H1 (cell line): Measurements from ENCODE around the gene C1orf50. TPM values are rescaled to one million over a fixed set of nuclear protein-coding genes. Genes with fewer than 3 reads are reported as not detected.

Source experiments
- CTCF ChIA-PET: fragments of 300-600 bp; sonication (Branson Sonifier 250); formaldehyde crosslinking; loops from one replicate; lab custom pipeline; 2021; ENCODE audit not compliant: partially characterized antibody; lab: Charles Lee
- POLR2A ChIA-PET: fragments of 300-600 bp; sonication (Branson Sonifier 250); formaldehyde crosslinking; loops from one replicate; lab custom pipeline; 2021; ENCODE audit warnings: inconsistent platforms; ENCODE audit not compliant: partially characterized antibody; lab: Charles Lee
- DNase-seq, 2 experiments: peaks; one replicate each; pipeline versions ENCODE4 v3.0.0 to v3.0.0-alpha.2; 2010 to 2022; ENCODE audit warnings: low spot score in 2 of 2, low read depth in 1 of 2, mixed read lengths in 1 of 2
- FAIRE-seq: peaks from 2 replicates; lab custom pipeline; 2011; peaks lifted over from hg19 to GRCh38; lab: Jason Lieb, UNC
- H2AFZ ChIP-seq: 2 replicates; pipeline ENCODE4 v1.8.1; 2012; ENCODE audit warnings: low read length, inconsistent platforms
- H2AK5ac ChIP-seq: 2 replicates; pipeline ENCODE4 v1.6.1; 2013; ENCODE audit warnings: low read depth, low read length
- H2BK120ac ChIP-seq: replicated peaks from 2 replicates; pipeline ENCODE3; 2013; ENCODE audit warnings: low read depth, low read length, inconsistent platforms
- H2BK12ac ChIP-seq: 2 replicates; pipeline ENCODE4 v1.6.1; 2013; ENCODE audit warnings: low read depth, low read length
- H2BK15ac ChIP-seq: 2 replicates; pipeline ENCODE4 v1.6.1; 2013; ENCODE audit warnings: low read length
- H2BK20ac ChIP-seq: 2 replicates; pipeline ENCODE4 v1.6.1; 2013; ENCODE audit warnings: low read length
- H2BK5ac ChIP-seq: 2 replicates; pipeline ENCODE4 v1.6.1; 2013; ENCODE audit warnings: low read depth, low read length
- H3K14ac ChIP-seq: 2 replicates; pipeline ENCODE4 v1.6.1; 2013; ENCODE audit warnings: inconsistent platforms; ENCODE audit not compliant: insufficient read length
- H3K18ac ChIP-seq: 2 replicates; pipeline ENCODE4 v1.6.1; 2013; ENCODE audit warnings: low read length; ENCODE audit errors: extremely low read depth
- H3K23ac ChIP-seq: 2 replicates; pipeline ENCODE4 v1.6.1; 2013; ENCODE audit warnings: inconsistent platforms; ENCODE audit not compliant: insufficient read length
- H3K23me2 ChIP-seq: 2 replicates; pipeline ENCODE4 v1.6.1; 2013; ENCODE audit warnings: low read depth, low read length
- H3K27ac ChIP-seq: 2 replicates; pipeline ENCODE4 v1.6.1; 2011; ENCODE audit warnings: low read depth, low read length, inconsistent platforms
- H3K27me3 ChIP-seq, 4 experiments: replicated peaks in 1 of 4; 1 replicate in 1 of 4; 2 replicates in 3 of 4; pipeline versions ENCODE4 v1.6.1 to v1.8.1; 2011 to 2013; ENCODE audit warnings: low read length in 3 of 4, mild to moderate bottlenecking in 3 of 4, inconsistent platforms in 2 of 4, mixed read lengths in 2 of 4, moderate library complexity in 1 of 4; ENCODE audit not compliant: control insufficient read depth in 3 of 4, insufficient read depth in 3 of 4; ENCODE audit errors: extremely low read depth in 1 of 4
- H3K36me3 ChIP-seq, 4 experiments: 2 replicates each; pipeline versions ENCODE4 v1.6.1 to v1.8.1; 2011 to 2013; ENCODE audit warnings: mild to moderate bottlenecking in 4 of 4, low read length in 3 of 4, moderate library complexity in 2 of 4, control low read depth in 1 of 4, inconsistent platforms in 1 of 4; ENCODE audit not compliant: insufficient read depth in 4 of 4, control insufficient read depth in 2 of 4
- H3K4ac ChIP-seq: replicated peaks from 2 replicates; pipeline ENCODE3; 2013; ENCODE audit warnings: low read length, low read depth, mixed read lengths, inconsistent platforms; ENCODE audit not compliant: insufficient read length
- H3K4me1 ChIP-seq, 4 experiments: replicated peaks in 1 of 4; 1 replicate in 1 of 4; 2 replicates in 3 of 4; pipeline versions ENCODE4 v1.6.1 to v1.8.1; 2011 to 2013; ENCODE audit warnings: low read length in 3 of 4, inconsistent platforms in 2 of 4, mixed read lengths in 1 of 4; ENCODE audit not compliant: insufficient read depth in 4 of 4, control insufficient read depth in 3 of 4
- H3K4me2 ChIP-seq, 2 experiments: 2 replicates each; pipeline versions ENCODE4 v1.6.1 to v1.8.1; 2011 to 2013; ENCODE audit warnings: low read depth in 2 of 2, low read length in 2 of 2, control low read depth in 1 of 2, inconsistent platforms in 1 of 2, mild to moderate bottlenecking in 1 of 2; ENCODE audit not compliant: insufficient read depth in 1 of 2
- H3K4me3 ChIP-seq, 4 experiments: fragments of 200-600, 300-600 bp in 1 of 4; sonication (generic), shearing (Covaris generic), sonication (Bioruptor Twin) in 1 of 4; 2 replicates each; pipeline versions ENCODE4 v1.5.1 to v1.8.1; 2011 to 2016; ENCODE audit warnings: low read length in 4 of 4, low read depth in 3 of 4, control low read depth in 2 of 4, inconsistent platforms in 2 of 4, mild to moderate bottlenecking in 2 of 4, mixed read lengths in 1 of 4, moderate library complexity in 1 of 4; ENCODE audit not compliant: insufficient read depth in 2 of 4; ENCODE audit errors: extremely low read depth in 1 of 4
- H3K56ac ChIP-seq: replicated peaks from 2 replicates; pipeline ENCODE3; 2013; ENCODE audit warnings: low read depth, mild to moderate bottlenecking, mixed read lengths, low read length, inconsistent platforms; ENCODE audit not compliant: insufficient read length
- H3K79me1 ChIP-seq: 2 replicates; pipeline ENCODE4 v1.6.1; 2013; ENCODE audit warnings: low read depth, low read length, control low read depth
- H3K79me2 ChIP-seq, 2 experiments: 2 replicates each; pipeline versions ENCODE4 v1.6.1 to v1.8.1; 2012 to 2013; ENCODE audit warnings: low read length in 2 of 2, mild to moderate bottlenecking in 2 of 2, inconsistent platforms in 1 of 2; ENCODE audit not compliant: insufficient read depth in 2 of 2, control insufficient read depth in 1 of 2
- H3K9ac ChIP-seq, 4 experiments: replicated peaks in 1 of 4; 1 replicate in 1 of 4; 2 replicates in 3 of 4; pipeline versions ENCODE4 v1.6.1 to v1.8.1; 2011 to 2013; ENCODE audit warnings: low read depth in 3 of 4, low read length in 3 of 4, control low read depth in 2 of 4, mild to moderate bottlenecking in 2 of 4, moderate library complexity in 2 of 4, inconsistent platforms in 1 of 4; ENCODE audit errors: extremely low read depth in 1 of 4
- H3K9me3 ChIP-seq, 2 experiments: 2 replicates each; pipeline versions ENCODE4 v1.6.1 to v1.8.1; 2012 to 2013; ENCODE audit warnings: mild to moderate bottlenecking in 2 of 2, moderate library complexity in 2 of 2, control low read depth in 1 of 2, inconsistent platforms in 1 of 2, low read depth in 1 of 2, low read length in 1 of 2, mixed read lengths in 1 of 2; ENCODE audit not compliant: insufficient read depth in 2 of 2
- H4K20me1 ChIP-seq, 2 experiments: replicated peaks in 1 of 2; 2 replicates each; pipeline versions ENCODE3 to v1.8.1; 2011 to 2013; ENCODE audit warnings: inconsistent platforms in 2 of 2, low read length in 2 of 2, mild to moderate bottlenecking in 1 of 2; ENCODE audit not compliant: insufficient read depth in 2 of 2, control insufficient read depth in 1 of 2
- H4K5ac ChIP-seq: 2 replicates; pipeline ENCODE4 v1.6.1; 2013; ENCODE audit warnings: low read length, low read depth, mixed read lengths, inconsistent platforms; ENCODE audit not compliant: insufficient read length
- H4K8ac ChIP-seq: 2 replicates; pipeline ENCODE4 v1.8.0; 2013; ENCODE audit warnings: mild to moderate bottlenecking, moderate library complexity, low read length, inconsistent platforms; ENCODE audit not compliant: insufficient read depth; ENCODE audit errors: extremely low read depth
- H4K91ac ChIP-seq: replicated peaks from 2 replicates; pipeline ENCODE3; 2013; ENCODE audit warnings: low read length, mixed read lengths, inconsistent platforms; ENCODE audit not compliant: insufficient read length
- CEBPB ChIP-seq: IDR thresholded peaks from 2 replicates; pipeline ENCODE4 v1.6.1; 2012; ENCODE audit warnings: low read depth, low read length
- CREB1 ChIP-seq: IDR thresholded peaks from 2 replicates; pipeline ENCODE4 v1.6.1; 2012; ENCODE audit warnings: inconsistent platforms
- CTBP2 ChIP-seq: IDR thresholded peaks from 2 replicates; pipeline ENCODE4 v1.7.0; 2011; ENCODE audit warnings: borderline replicate concordance, mild to moderate bottlenecking, moderate library complexity, mixed read lengths, low read length; ENCODE audit not compliant: insufficient read depth, insufficient read length
- KDM4A ChIP-seq: IDR thresholded peaks from one replicate; pipeline ENCODE4 v1.7.1; 2012; ENCODE audit warnings: low read depth, mild to moderate bottlenecking, moderate library complexity, low read length, inconsistent platforms; ENCODE audit not compliant: severe bottlenecking
- PHF8 ChIP-seq: fragments of 200-600 bp; sonication (generic); conservative IDR thresholded peaks from 2 replicates; pipeline ENCODE4 v1.7.1; 2012; ENCODE audit warnings: low read depth, mild to moderate bottlenecking, inconsistent platforms, low read length, moderate library complexity
- RAD21 ChIP-seq, 2 experiments: IDR thresholded peaks in 1 of 2; conservative IDR thresholded peaks in 1 of 2; 2 replicates each; pipeline ENCODE4 v1.6.1; 2011; ENCODE audit warnings: low read depth in 2 of 2, low read length in 2 of 2, improper control_type of control experiment in 1 of 2, inconsistent platforms in 1 of 2, mild to moderate bottlenecking in 1 of 2, moderate library complexity in 1 of 2
- SP1 ChIP-seq: IDR thresholded peaks from 2 replicates; pipeline ENCODE4 v1.6.1; 2011; ENCODE audit warnings: low read depth, low read length
- SP2 ChIP-seq: IDR thresholded peaks from 2 replicates; pipeline ENCODE4 v1.6.1; 2012; ENCODE audit warnings: mild to moderate bottlenecking, low read length, inconsistent platforms
- SP4 ChIP-seq: IDR thresholded peaks from 2 replicates; pipeline ENCODE4 v1.6.1; 2012; ENCODE audit warnings: low read length, inconsistent platforms
- SUZ12 ChIP-seq: fragments of 200-600 bp; sonication (generic); IDR thresholded peaks from 2 replicates; pipeline ENCODE4 v1.6.1; 2012; ENCODE audit warnings: mild to moderate bottlenecking, inconsistent platforms, low read length, moderate library complexity, mixed read lengths
- WGBS, 2 experiments: shearing (Covaris generic) in 1 of 2; methylation state at CpG; one replicate each; pipeline versions ENCODE4 v1.1.6 to v1.1.7; 2013 to 2015; ENCODE audit warnings: low lambda C conversion rate in 2 of 2, mixed read lengths in 2 of 2, inconsistent platforms in 1 of 2, low coverage in 1 of 2, missing lambda C conversion rate in 1 of 2; ENCODE audit not compliant: insufficient replicate concordance in 2 of 2, insufficient coverage in 1 of 2, insufficient read length in 1 of 2; ENCODE audit errors: extremely low coverage in 1 of 2, missing lambda C conversion rate in 1 of 2; 5-methylcytosine and 5-hydroxymethylcytosine counted together
- polyA plus RNA-seq, 7 experiments: library from polyadenylated mRNA; depleted of rRNA in 3 of 7; stranded (reverse) in 5 of 7; unstranded in 2 of 7; fragments of >200 nt in 5 of 7; fragments of 200-250 nt in 2 of 7; gene quantifications; 1 replicate in 5 of 7; 2 replicates in 1 of 7; 4 replicates in 1 of 7; pipeline versions ENCODE4 v1.2.1 to v1.2.3, GENCODE V29; 2011 to 2013; ENCODE audit warnings: missing spikeins in 2 of 7, mixed read lengths in 2 of 7
- total RNA-seq: library from RNA; stranded (reverse); fragmentation: NEBNext Ultra II Directional; extraction: Animal tissue kit (Norgen Biotek cat#: 25700); gene quantifications from 2 replicates; pipeline ENCODE4 v1.2.1, GENCODE V29; 2021
- TF ChIP-seq, protein P1 (sequence below): IDR thresholded peaks from 2 replicates; pipeline ENCODE4 v1.6.1; 2012; ENCODE audit warnings: inconsistent platforms

C1orf50 gene
- total and polyA plus RNA-seq, 2 of the 8 experiments (the other 6 are each of a cell fraction or from before 2014, with no cell fraction given): 3.2 to 7.1 TPM

DNA sequence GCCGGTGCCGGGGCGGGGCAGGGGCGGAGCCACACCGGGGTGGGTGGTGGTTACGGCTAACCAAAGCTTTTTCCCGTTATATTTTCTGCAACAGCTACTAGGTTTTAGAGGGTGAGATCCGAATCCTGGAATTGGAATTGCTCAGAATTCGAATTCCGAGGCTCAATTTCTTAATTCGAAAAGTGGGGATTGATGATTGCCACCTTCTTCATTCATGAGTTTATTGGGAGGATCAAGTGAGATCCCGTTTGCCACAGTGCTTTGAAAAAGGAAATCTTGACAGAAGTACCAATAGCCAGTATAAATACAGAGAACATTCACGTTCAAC is 50.4 kb downstream of the C1orf50 start:
- no peaks in the 10 kb centered on the region; the same call in 1 of the 2 replicates for H3K79me1 ChIP-seq
- peak overlapping the region in 3 of 4 experiments; percentile 14 to 81 (median 17); a peak in 6 of 8 replicates for H3K4me3 ChIP-seq
- H3K4me1 ChIP-seq: peaks cover 3 to 10% (median 5%) of the 10 kb centered on the region in 4 experiments; a peak in 6 of 7 replicates
- H3K9ac ChIP-seq: no peak overlapping the region
- POLR2A ChIA-PET: interaction anchor here (0.8 to 3.8 kb wide), 7 partner anchors 8 to 110 kb away, joined by 3 to 17 read pairs (median 5); partner anchors contain the start of gene ZNF691
- H2AFZ ChIP-seq: no peak overlapping the region
- peaks cover 6% of the 10 kb centered on the region; the same call in 1 of the 2 replicates for H3K23me2 ChIP-seq
- no peak for FAIRE-seq
- H2BK5ac ChIP-seq: no peak overlapping the region
- no peak overlapping the region for H3K18ac ChIP-seq
- DNase-seq: no peak
- no peak overlapping the region for H3K23ac ChIP-seq
- no peak overlapping the region for H2AK5ac ChIP-seq
- no peak overlapping the region for H2BK120ac ChIP-seq
- H3K27me3 ChIP-seq: no peaks in the 10 kb centered on the region
- no peak overlapping the region for H3K14ac ChIP-seq
- H4K5ac ChIP-seq: no peak overlapping the region
- H3K4me2 ChIP-seq: peak overlapping the region; percentile 67 to 83; a peak in 3 of 4 replicates
- CTCF ChIA-PET: interaction anchor here (0.7 to 1.1 kb wide), 3 partner anchors 11 to 348 kb away, joined by 3 read pairs; no protein-coding TSS in a partner anchor
- H4K91ac ChIP-seq: no peak overlapping the region
- TF ChIP-seq SUZ12: no peak
- TF ChIP-seq CREB1: no peak
- no peak for TF ChIP-seq RAD21 (IDR thresholded peaks at IDR 0.05 in 1 of 2, conservative IDR thresholded peaks at IDR 0.05 in 1 of 2; ENCODE audit: low read depth in 2 of 2, low read length in 2 of 2)
- no peak for TF ChIP-seq SP4
- no peak for TF ChIP-seq CTBP2
- no peak for TF ChIP-seq KDM4A
- TF ChIP-seq, protein P1, sequence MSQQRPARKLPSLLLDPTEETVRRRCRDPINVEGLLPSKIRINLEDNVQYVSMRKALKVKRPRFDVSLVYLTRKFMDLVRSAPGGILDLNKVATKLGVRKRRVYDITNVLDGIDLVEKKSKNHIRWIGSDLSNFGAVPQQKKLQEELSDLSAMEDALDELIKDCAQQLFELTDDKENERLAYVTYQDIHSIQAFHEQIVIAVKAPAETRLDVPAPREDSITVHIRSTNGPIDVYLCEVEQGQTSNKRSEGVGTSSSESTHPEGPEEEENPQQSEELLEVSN: no peak
- no peak for TF ChIP-seq SP2
- TF ChIP-seq SP1: no peak
- TF ChIP-seq PHF8: no peak
- TF ChIP-seq CEBPB: no peak
- H3K9me3 ChIP-seq: no peaks in the 10 kb centered on the region
- no peaks in the 10 kb centered on the region; a peak in 1 of 8 replicates for H3K36me3 ChIP-seq
- H4K20me1 ChIP-seq: peaks cover 0 to 2% of the 10 kb centered on the region in 2 experiments
- no peak overlapping the region for H2BK12ac ChIP-seq
- no peak overlapping the region for H3K27ac ChIP-seq
- H2BK15ac ChIP-seq: no peak overlapping the region
- no peaks in the 10 kb centered on the region for H3K79me2 ChIP-seq
- H3K56ac ChIP-seq: no peak overlapping the region
- 10% methylated on average over 13 of the region's 13 CpGs; no CpG with 5 or more reads in 1 of the 2 experiments for WGBS, 2 experiments
- no peak overlapping the region for H2BK20ac ChIP-seq
- no peak overlapping the region for H3K4ac ChIP-seq
- no peak overlapping the region for H4K8ac ChIP-seq
